ENCODE data around the gene LRP1B.

Gene LRP1B

GRCh38 chr2:141313972-141314371 is 816.8 kb downstream of the LRP1B start:
- no peak overlapping the region for H2AFZ ChIP-seq (ENCODE audit: low read length)
- no peaks in the 10 kb centered on the region for H3K9me2 ChIP-seq (replicated peaks; ENCODE audit: insufficient read depth, low read length)
- H3K4me1 ChIP-seq (ENCODE audit: low read length) = no peaks in the 10 kb centered on the region
- H3K27ac ChIP-seq (ENCODE audit: low read length) = no peak overlapping the region
- no peak overlapping the region for H3K4me3 ChIP-seq (ENCODE audit: low read length)
- no peaks in the 10 kb centered on the region for H4K20me1 ChIP-seq (ENCODE audit: insufficient read depth, low read length)
- no peaks in the 10 kb centered on the region for H3K36me3 ChIP-seq (replicated peaks; ENCODE audit: insufficient read depth, low read length)
- TF ChIP-seq EZH2phosphoT487 (IDR thresholded peaks at IDR 0.05; ENCODE audit: low read length) (no peak), EZH2 (optimal IDR thresholded peaks at IDR 0.05; ENCODE audit: low read depth, low read length) (no peak)
- TF ChIP-seq, protein P1, sequence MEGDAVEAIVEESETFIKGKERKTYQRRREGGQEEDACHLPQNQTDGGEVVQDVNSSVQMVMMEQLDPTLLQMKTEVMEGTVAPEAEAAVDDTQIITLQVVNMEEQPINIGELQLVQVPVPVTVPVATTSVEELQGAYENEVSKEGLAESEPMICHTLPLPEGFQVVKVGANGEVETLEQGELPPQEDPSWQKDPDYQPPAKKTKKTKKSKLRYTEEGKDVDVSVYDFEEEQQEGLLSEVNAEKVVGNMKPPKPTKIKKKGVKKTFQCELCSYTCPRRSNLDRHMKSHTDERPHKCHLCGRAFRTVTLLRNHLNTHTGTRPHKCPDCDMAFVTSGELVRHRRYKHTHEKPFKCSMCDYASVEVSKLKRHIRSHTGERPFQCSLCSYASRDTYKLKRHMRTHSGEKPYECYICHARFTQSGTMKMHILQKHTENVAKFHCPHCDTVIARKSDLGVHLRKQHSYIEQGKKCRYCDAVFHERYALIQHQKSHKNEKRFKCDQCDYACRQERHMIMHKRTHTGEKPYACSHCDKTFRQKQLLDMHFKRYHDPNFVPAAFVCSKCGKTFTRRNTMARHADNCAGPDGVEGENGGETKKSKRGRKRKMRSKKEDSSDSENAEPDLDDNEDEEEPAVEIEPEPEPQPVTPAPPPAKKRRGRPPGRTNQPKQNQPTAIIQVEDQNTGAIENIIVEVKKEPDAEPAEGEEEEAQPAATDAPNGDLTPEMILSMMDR (IDR thresholded peaks at IDR 0.05; ENCODE audit: low read length) = no peak
- H3K4me2 ChIP-seq (ENCODE audit: low read depth, low read length) = no peak overlapping the region
- DNase-seq = no peak
- H3K9ac ChIP-seq (ENCODE audit: low read length) = no peak overlapping the region
- no peaks in the 10 kb centered on the region for H3F3A ChIP-seq (ENCODE audit: insufficient read depth, low read length)
- no peaks in the 10 kb centered on the region for H3K27me3 ChIP-seq (replicated peaks; ENCODE audit: insufficient read depth, low read length)
- no peaks in the 10 kb centered on the region for H3K9me3 ChIP-seq (replicated peaks; ENCODE audit: insufficient read depth, low read length)
- H3K79me2 ChIP-seq (ENCODE audit: low read length) = no peaks in the 10 kb centered on the region

- Histone ChIP-seq H3F3A (ENCODE audit: insufficient read depth, low read length) (no peaks in the 10 kb centered on the region), H4K20me1 (ENCODE audit: insufficient read depth, low read length) (no peaks in the 10 kb centered on the region), H3K4me3 (ENCODE audit: low read length) (no peak overlapping the region), H2AFZ (ENCODE audit: low read length) (no peak overlapping the region), H3K27ac (ENCODE audit: low read length) (no peak overlapping the region), H3K4me2 (ENCODE audit: low read depth, low read length) (no peak overlapping the region), H3K36me3 (replicated peaks; ENCODE audit: insufficient read depth, low read length) (no peaks in the 10 kb centered on the region), H3K9ac (ENCODE audit: low read length) (no peak overlapping the region), H3K79me2 (ENCODE audit: low read length) (no peaks in the 10 kb centered on the region), H3K27me3 (replicated peaks; ENCODE audit: insufficient read depth, low read length) (no peaks in the 10 kb centered on the region), H3K9me3 (replicated peaks; ENCODE audit: insufficient read depth, low read length) (no peaks in the 10 kb centered on the region), H3K9me2 (replicated peaks; ENCODE audit: insufficient read depth, low read length) (no peaks in the 10 kb centered on the region), H3K4me1 (ENCODE audit: low read length) (no peaks in the 10 kb centered on the region)
- DNase-seq = no peak
- TF ChIP-seq, protein P1 (IDR thresholded peaks at IDR 0.05; ENCODE audit: low read length) = no peak
- no peak for TF ChIP-seq EZH2 (optimal IDR thresholded peaks at IDR 0.05; ENCODE audit: low read depth, low read length)
These were observed 819.4 kb downstream of the LRP1B start for GRCh38 chr2:141311430-141311829.

GRCh38 chr2:141306368-141306767 is 824.4 kb downstream of the LRP1B start:
- Histone ChIP-seq H3K9ac (ENCODE audit: low read length) (no peak overlapping the region), H3K9me2 (replicated peaks; ENCODE audit: insufficient read depth, low read length) (no peaks in the 10 kb centered on the region), H3K36me3 (replicated peaks; ENCODE audit: insufficient read depth, low read length) (no peaks in the 10 kb centered on the region), H3K27me3 (replicated peaks; ENCODE audit: insufficient read depth, low read length) (no peaks in the 10 kb centered on the region), H3K4me2 (ENCODE audit: low read depth, low read length) (no peak overlapping the region), H3K79me2 (ENCODE audit: low read length) (no peaks in the 10 kb centered on the region), H3K9me3 (replicated peaks; ENCODE audit: insufficient read depth, low read length) (no peaks in the 10 kb centered on the region), H3K27ac (ENCODE audit: low read length) (no peak overlapping the region), H3F3A (ENCODE audit: insufficient read depth, low read length) (no peaks in the 10 kb centered on the region), H4K20me1 (ENCODE audit: insufficient read depth, low read length) (no peaks in the 10 kb centered on the region), H3K4me1 (ENCODE audit: low read length) (no peaks in the 10 kb centered on the region), H3K4me3 (ENCODE audit: low read length) (no peak overlapping the region), H2AFZ (ENCODE audit: low read length) (no peak overlapping the region)
- no peak for TF ChIP-seq EZH2phosphoT487 (IDR thresholded peaks at IDR 0.05; ENCODE audit: low read length)
- TF ChIP-seq, protein P1 (IDR thresholded peaks at IDR 0.05; ENCODE audit: low read length) = no peak
- no peak for TF ChIP-seq EZH2 (optimal IDR thresholded peaks at IDR 0.05; ENCODE audit: low read depth, low read length)
- DNase-seq = no peak
